ENCODE measurements around the gene NAV1.
A peak's percentile ranks its signal among the peaks of the same experiment; 100 is the strongest.

Gene NAV1

GRCh38 chr1:201535919-201536245 is 3.0 kb upstream of the NAV1 start:
- DNase-seq (ENCODE audit: low read depth), result no peak
- TF ChIP-seq, protein P1, sequence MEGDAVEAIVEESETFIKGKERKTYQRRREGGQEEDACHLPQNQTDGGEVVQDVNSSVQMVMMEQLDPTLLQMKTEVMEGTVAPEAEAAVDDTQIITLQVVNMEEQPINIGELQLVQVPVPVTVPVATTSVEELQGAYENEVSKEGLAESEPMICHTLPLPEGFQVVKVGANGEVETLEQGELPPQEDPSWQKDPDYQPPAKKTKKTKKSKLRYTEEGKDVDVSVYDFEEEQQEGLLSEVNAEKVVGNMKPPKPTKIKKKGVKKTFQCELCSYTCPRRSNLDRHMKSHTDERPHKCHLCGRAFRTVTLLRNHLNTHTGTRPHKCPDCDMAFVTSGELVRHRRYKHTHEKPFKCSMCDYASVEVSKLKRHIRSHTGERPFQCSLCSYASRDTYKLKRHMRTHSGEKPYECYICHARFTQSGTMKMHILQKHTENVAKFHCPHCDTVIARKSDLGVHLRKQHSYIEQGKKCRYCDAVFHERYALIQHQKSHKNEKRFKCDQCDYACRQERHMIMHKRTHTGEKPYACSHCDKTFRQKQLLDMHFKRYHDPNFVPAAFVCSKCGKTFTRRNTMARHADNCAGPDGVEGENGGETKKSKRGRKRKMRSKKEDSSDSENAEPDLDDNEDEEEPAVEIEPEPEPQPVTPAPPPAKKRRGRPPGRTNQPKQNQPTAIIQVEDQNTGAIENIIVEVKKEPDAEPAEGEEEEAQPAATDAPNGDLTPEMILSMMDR (conservative IDR thresholded peaks at IDR 0.05; ENCODE audit: low read length), result no peak
- no peak overlapping the region for H3K4me3 ChIP-seq (ENCODE audit: low read length)

GRCh38 chr1:201536558-201536957 is 2.4 kb upstream of the NAV1 start:
- DNase-seq (ENCODE audit: low read depth), result peak; percentile 90
- TF ChIP-seq, protein P1 (conservative IDR thresholded peaks at IDR 0.05; ENCODE audit: low read length), result no peak
- H3K4me3 ChIP-seq (ENCODE audit: low read length), result peak overlapping the region; percentile 49

DNA sequence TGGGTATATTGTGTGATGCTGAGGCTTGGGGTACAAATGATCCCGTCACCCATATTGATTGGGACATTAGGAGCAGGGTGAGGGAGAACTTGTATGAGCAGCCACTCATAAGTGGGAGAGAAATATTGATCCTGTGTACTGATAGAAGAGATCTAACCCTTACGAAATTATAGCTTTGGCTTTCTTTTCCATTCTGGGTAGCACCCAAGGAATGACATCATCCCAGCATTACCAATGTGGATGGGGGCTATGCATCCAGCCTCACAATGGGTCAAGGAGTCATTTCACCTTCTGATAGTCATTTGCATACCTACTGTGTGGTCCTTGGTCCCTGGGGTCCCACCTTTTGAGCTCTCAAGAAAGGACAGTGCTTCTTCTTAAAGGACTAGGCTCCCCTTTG is 1.9 kb upstream of the NAV1 start:
- DNase-seq (ENCODE audit: low read depth), result no peak
- TF ChIP-seq, protein P1 (conservative IDR thresholded peaks at IDR 0.05; ENCODE audit: low read length), result no peak
- peak overlapping the region; percentile 49 for H3K4me3 ChIP-seq (ENCODE audit: low read length)

- H3K4me3 ChIP-seq (ENCODE audit: low read length), result no peak overlapping the region
- no peak for DNase-seq (ENCODE audit: low read depth)
- TF ChIP-seq, protein P1 (conservative IDR thresholded peaks at IDR 0.05; ENCODE audit: low read length), result no peak
Observed at GRCh38 chr1:201537467-201537866, 1.5 kb upstream of the NAV1 start.

DNA sequence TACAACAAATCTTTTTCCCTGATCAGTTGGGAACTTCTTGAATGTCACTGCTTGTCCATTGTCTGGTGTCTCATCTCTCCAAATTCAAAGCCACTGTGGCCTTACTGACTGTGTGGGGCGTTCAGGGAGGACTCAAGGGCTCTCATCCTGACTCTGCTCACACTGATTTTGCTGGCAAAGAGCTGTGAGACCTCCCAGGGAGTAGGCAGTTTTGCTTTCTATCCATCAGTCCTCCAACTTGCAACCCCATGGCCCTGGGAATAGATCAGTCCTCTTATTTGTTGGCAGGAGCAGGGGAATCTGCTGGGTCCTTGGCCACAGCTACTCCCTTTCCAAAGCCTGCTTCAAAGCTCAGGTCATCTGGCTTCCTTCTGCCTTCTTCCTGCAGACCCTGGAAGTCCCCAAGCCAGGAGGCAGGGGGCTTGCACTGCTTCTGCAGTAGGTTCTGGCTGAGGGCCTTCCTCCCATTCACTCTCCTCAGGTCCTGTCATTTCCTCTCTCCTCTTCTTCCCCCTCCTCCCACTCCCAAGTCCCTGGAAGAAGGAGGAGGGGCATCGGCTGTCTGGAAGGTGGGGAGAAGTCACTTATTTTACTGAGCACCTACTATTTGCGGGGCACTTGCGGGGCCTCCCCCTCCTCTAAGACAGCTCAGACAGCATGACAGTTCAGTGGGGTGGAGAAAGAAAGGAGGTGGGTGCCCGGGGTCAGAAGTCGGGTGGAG is 876 bp upstream of the NAV1 start:
- TF ChIP-seq, protein P1 (conservative IDR thresholded peaks at IDR 0.05; ENCODE audit: low read length), result no peak
- H3K4me3 ChIP-seq (ENCODE audit: low read length), result peak overlapping the region; percentile 94
- DNase-seq (ENCODE audit: low read depth), result peak; percentile 37

DNA sequence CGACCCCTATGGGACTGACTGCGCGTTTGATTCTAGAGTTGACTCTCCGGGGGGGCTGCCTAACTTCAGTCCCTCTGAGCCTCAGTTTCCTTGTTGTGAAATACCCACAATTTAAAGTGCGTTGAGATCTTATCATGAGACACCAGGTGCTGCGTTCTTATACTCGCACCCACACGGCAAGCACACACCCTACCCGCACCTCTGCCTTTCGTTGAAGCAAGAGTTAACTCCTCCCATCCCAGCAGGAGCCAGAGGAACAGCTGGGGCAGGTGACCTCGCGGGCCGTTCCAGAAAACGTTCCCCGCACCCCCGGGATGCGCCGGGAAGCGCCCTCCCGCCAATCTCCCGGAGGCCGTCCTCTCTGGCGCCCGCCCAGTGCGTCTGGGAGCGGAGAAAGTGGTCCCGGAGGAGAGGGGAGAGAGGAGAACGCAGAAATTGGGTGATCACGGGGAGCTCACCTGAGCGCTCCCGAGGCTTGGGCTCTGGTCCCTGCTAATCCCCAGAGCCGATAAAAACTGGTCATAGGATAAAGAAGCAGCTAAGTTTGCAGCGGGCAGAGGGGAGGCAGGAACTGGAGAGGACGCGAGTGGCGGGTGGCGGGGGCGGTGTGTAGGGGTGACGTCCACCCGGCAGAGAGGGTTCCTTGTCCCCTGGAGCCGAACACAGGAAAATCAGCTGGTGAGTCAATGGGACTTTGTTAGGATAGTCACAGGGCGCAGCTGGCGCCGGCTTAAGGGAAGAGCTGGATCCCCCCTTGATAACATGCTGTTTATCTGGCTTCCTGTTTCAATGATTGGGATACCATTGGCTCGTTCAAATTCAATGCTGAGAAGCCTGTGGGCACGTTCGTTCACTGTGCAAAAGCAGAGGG is 869 bp downstream of the NAV1 start:
- H3K4me3 ChIP-seq (ENCODE audit: low read length), result peak overlapping the region; percentile 94
- DNase-seq (ENCODE audit: low read depth), result peak; percentile 58
- TF ChIP-seq, protein P1 (conservative IDR thresholded peaks at IDR 0.05; ENCODE audit: low read length), result no peak
